Measurements from ENCODE around the gene TMTC2. TPM values are rescaled to one million over a fixed set of nuclear protein-coding genes. Genes with fewer than 3 reads are reported as not detected.

The TMTC2 gene
- total RNA-seq, 1 donor from 2014 or later = 25.5 TPM

DNA sequence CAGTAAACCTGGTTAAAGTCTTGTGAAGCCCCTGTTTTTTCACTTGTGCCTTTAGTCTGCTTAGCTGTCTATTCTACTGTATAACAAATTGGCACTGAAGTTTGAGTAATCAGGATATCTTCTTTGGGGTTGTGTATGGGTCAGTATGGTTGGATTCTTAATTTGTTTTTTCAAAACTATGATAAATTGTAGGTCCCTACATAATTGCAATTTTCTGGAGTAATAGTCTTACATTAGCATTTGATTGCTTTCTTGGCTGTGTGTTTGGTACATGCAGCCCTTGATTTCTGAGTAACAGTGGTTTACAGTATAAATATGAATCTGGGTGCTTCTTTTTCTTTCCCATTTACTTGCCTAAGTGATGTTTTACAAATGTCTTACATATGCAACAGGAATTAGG, 186.6 kb downstream of the TMTC2 start:
- Histone ChIP-seq H4K20me1 (ENCODE audit: low read depth) (peaks cover 3% of the 10 kb centered on the region), H3K79me2 (ENCODE audit: low read depth) (peaks cover 6% of the 10 kb centered on the region), H3F3A (ENCODE audit: low read depth) (peaks cover 9% of the 10 kb centered on the region), H3K9ac (no peak overlapping the region), H3K4me2 (no peak overlapping the region), H3K27me3 (no peaks in the 10 kb centered on the region), H3K4me3 (no peak overlapping the region), H3K4me1 (peaks cover 32% of the 10 kb centered on the region), H3K27ac (no peak overlapping the region), H3K36me3 (no peaks in the 10 kb centered on the region), H3K9me3 (ENCODE audit: low read depth) (no peaks in the 10 kb centered on the region), H2AFZ (replicated peaks) (no peak overlapping the region)
- TF ChIP-seq EZH2 (IDR thresholded peaks at IDR 0.05) = no peak
- TF ChIP-seq, protein P1, sequence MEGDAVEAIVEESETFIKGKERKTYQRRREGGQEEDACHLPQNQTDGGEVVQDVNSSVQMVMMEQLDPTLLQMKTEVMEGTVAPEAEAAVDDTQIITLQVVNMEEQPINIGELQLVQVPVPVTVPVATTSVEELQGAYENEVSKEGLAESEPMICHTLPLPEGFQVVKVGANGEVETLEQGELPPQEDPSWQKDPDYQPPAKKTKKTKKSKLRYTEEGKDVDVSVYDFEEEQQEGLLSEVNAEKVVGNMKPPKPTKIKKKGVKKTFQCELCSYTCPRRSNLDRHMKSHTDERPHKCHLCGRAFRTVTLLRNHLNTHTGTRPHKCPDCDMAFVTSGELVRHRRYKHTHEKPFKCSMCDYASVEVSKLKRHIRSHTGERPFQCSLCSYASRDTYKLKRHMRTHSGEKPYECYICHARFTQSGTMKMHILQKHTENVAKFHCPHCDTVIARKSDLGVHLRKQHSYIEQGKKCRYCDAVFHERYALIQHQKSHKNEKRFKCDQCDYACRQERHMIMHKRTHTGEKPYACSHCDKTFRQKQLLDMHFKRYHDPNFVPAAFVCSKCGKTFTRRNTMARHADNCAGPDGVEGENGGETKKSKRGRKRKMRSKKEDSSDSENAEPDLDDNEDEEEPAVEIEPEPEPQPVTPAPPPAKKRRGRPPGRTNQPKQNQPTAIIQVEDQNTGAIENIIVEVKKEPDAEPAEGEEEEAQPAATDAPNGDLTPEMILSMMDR (IDR thresholded peaks at IDR 0.05) = no peak
- TF ChIP-seq EZH2phosphoT487 (IDR thresholded peaks at IDR 0.05) = no peak
- Mint-ChIP-seq H3K9me3 (no peaks in the 10 kb centered on the region), H3K4me1 (peaks cover 69% of the 10 kb centered on the region), H3K27me3 (ENCODE audit: insufficient read depth, low read depth) (no peaks in the 10 kb centered on the region), H3K4me3 (no peak overlapping the region), H3K36me3 (peaks cover 2% of the 10 kb centered on the region), H3K27ac (peak overlapping the region; percentile 82)
- no peak for DNase-seq (ENCODE audit: low spot score)

DNA sequence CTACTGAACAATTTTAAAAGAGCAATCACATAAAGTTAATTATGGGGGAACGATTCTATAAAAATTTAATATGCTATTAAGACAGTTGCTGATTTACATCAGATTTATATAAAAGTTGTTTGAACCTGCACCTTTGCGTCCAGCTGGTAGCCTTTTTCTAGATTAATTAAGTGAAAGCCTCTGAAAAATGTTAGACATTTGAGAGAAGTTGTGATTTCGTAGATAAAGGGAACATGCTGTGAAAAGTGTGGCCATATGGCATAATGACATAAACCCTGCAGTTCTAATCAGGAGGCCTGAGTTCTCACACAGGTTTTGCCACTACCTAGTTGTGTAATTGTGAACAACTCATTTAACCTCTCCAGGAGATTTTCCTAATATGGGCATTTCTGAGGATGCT, 187.2 kb downstream of the TMTC2 start:
- H3K4me3 Mint-ChIP-seq = no peak overlapping the region
- Histone ChIP-seq H3K27me3 (no peaks in the 10 kb centered on the region), H3K4me2 (no peak overlapping the region), H3K4me1 (peaks cover 28% of the 10 kb centered on the region), H3K9me3 (ENCODE audit: low read depth) (no peaks in the 10 kb centered on the region), H3K27ac (no peak overlapping the region), H3K4me3 (no peak overlapping the region), H3K36me3 (no peaks in the 10 kb centered on the region), H3F3A (ENCODE audit: low read depth) (peaks cover 9% of the 10 kb centered on the region), H4K20me1 (ENCODE audit: low read depth) (no peaks in the 10 kb centered on the region), H3K9ac (no peak overlapping the region), H2AFZ (replicated peaks) (no peak overlapping the region), H3K79me2 (ENCODE audit: low read depth) (peaks cover 6% of the 10 kb centered on the region)
- no peak overlapping the region for H3K27ac Mint-ChIP-seq
- peak; percentile 7 for DNase-seq (ENCODE audit: low spot score)
- no peaks in the 10 kb centered on the region for H3K9me3 Mint-ChIP-seq
- no peaks in the 10 kb centered on the region for H3K27me3 Mint-ChIP-seq (ENCODE audit: insufficient read depth, low read depth)
- no peak for TF ChIP-seq EZH2phosphoT487 (IDR thresholded peaks at IDR 0.05)
- TF ChIP-seq, protein P1 (IDR thresholded peaks at IDR 0.05) = no peak
- no peak for TF ChIP-seq EZH2 (IDR thresholded peaks at IDR 0.05)
- H3K4me1 Mint-ChIP-seq = peaks cover 64% of the 10 kb centered on the region
- peaks cover 2% of the 10 kb centered on the region for H3K36me3 Mint-ChIP-seq

DNA sequence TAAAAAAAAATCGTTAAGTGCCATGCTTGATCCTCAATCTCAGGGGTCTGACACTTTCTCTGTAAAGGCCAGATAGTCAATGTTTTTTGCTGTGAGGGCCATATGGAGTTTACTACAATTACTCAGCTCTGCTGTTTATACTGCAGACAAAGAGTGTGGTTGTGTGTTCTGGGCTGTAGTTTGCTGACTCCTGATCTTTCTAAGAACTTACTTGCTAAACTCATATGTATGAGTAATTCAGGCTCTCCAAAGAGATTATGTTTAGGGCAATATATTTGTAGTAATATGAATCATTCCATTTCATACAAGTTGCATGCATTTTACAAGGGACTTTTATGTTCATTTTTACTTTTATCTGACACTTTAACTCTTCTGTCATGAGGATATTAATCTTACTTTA, 188.2 kb downstream of the TMTC2 start:
- H3K4me3 ChIP-seq = no peak overlapping the region
- H3K36me3 ChIP-seq = no peaks in the 10 kb centered on the region
- peaks cover 65% of the 10 kb centered on the region for H3K4me1 Mint-ChIP-seq
- no peak overlapping the region for H3K27ac ChIP-seq
- peaks cover 4% of the 10 kb centered on the region for H3K36me3 Mint-ChIP-seq
- no peaks in the 10 kb centered on the region for H3K27me3 Mint-ChIP-seq (ENCODE audit: insufficient read depth, low read depth)
- no peaks in the 10 kb centered on the region for H3K27me3 ChIP-seq
- H3K9me3 ChIP-seq (ENCODE audit: low read depth) = no peaks in the 10 kb centered on the region
- H3K79me2 ChIP-seq (ENCODE audit: low read depth) = peaks cover 3% of the 10 kb centered on the region
- DNase-seq (ENCODE audit: low spot score) = no peak
- peaks cover 9% of the 10 kb centered on the region for H3F3A ChIP-seq (ENCODE audit: low read depth)
- no peak overlapping the region for H3K4me3 Mint-ChIP-seq
- no peaks in the 10 kb centered on the region for H3K9me3 Mint-ChIP-seq
- H2AFZ ChIP-seq (replicated peaks) = no peak overlapping the region
- H4K20me1 ChIP-seq (ENCODE audit: low read depth) = no peaks in the 10 kb centered on the region
- no peak for TF ChIP-seq EZH2phosphoT487 (IDR thresholded peaks at IDR 0.05)
- H3K27ac Mint-ChIP-seq = peak overlapping the region; percentile 68
- peaks cover 26% of the 10 kb centered on the region for H3K4me1 ChIP-seq
- H3K9ac ChIP-seq = no peak overlapping the region
- no peak overlapping the region for H3K4me2 ChIP-seq

DNA sequence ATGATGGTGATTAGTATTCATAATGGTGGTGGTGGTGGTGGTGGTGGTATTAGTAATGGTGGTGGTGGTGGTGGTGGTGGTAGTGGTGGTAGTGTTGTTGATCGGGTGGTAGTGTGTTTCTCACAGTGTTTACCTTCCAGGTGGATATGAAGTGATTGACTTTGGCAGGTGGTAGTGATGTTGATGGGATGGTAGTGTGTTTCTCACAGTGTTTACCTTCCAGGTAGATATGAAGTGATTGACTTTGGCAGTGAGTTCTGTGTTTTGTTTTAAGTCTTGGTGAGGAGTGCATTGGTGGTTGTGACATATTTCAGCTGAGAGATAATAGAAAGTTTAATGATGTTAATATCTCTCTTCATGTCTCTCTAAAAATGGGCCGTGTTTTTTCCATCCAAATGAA, 189.4 kb downstream of the TMTC2 start:
- no peak for TF ChIP-seq EZH2phosphoT487 (IDR thresholded peaks at IDR 0.05)
- TF ChIP-seq, protein P1 (IDR thresholded peaks at IDR 0.05) = no peak
- H3K27ac Mint-ChIP-seq = no peak overlapping the region
- Histone ChIP-seq H3K36me3 (no peaks in the 10 kb centered on the region), H4K20me1 (ENCODE audit: low read depth) (no peaks in the 10 kb centered on the region), H3K4me3 (no peak overlapping the region), H3K27ac (no peak overlapping the region), H3K4me1 (peaks cover 25% of the 10 kb centered on the region), H3K9me3 (ENCODE audit: low read depth) (no peaks in the 10 kb centered on the region), H3K27me3 (no peaks in the 10 kb centered on the region), H3K4me2 (no peak overlapping the region), H3F3A (ENCODE audit: low read depth) (peaks cover 8% of the 10 kb centered on the region), H3K79me2 (ENCODE audit: low read depth) (peaks cover 3% of the 10 kb centered on the region), H3K9ac (no peak overlapping the region), H2AFZ (replicated peaks) (no peak overlapping the region)
- no peak overlapping the region for H3K4me3 Mint-ChIP-seq
- no peaks in the 10 kb centered on the region for H3K9me3 Mint-ChIP-seq
- H3K27me3 Mint-ChIP-seq (ENCODE audit: insufficient read depth, low read depth) = no peaks in the 10 kb centered on the region
- peaks cover 65% of the 10 kb centered on the region for H3K4me1 Mint-ChIP-seq
- peaks cover 4% of the 10 kb centered on the region for H3K36me3 Mint-ChIP-seq
- no peak for DNase-seq (ENCODE audit: low spot score)
